ENCODE measurements around the gene ESPNL.
A peak's percentile ranks its signal among the peaks of the same experiment; 100 is the strongest.

Gene ESPNL

GRCh38 chr2:238096311-238097011 is 3.7 kb upstream of the ESPNL start:
- no peak for DNase-seq
- no peak overlapping the region for H3K27ac ChIP-seq
- no peaks in the 10 kb centered on the region for H3K27me3 ChIP-seq (ENCODE audit: insufficient read depth, low read depth, severe bottlenecking)
- no peak overlapping the region for H3K4me3 ChIP-seq (ENCODE audit: low read depth, low read length)
- H3K9me3 ChIP-seq (ENCODE audit: severe bottlenecking), result no peaks in the 10 kb centered on the region
- H3K36me3 ChIP-seq, result no peaks in the 10 kb centered on the region
- TF ChIP-seq, protein P1, sequence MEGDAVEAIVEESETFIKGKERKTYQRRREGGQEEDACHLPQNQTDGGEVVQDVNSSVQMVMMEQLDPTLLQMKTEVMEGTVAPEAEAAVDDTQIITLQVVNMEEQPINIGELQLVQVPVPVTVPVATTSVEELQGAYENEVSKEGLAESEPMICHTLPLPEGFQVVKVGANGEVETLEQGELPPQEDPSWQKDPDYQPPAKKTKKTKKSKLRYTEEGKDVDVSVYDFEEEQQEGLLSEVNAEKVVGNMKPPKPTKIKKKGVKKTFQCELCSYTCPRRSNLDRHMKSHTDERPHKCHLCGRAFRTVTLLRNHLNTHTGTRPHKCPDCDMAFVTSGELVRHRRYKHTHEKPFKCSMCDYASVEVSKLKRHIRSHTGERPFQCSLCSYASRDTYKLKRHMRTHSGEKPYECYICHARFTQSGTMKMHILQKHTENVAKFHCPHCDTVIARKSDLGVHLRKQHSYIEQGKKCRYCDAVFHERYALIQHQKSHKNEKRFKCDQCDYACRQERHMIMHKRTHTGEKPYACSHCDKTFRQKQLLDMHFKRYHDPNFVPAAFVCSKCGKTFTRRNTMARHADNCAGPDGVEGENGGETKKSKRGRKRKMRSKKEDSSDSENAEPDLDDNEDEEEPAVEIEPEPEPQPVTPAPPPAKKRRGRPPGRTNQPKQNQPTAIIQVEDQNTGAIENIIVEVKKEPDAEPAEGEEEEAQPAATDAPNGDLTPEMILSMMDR (IDR thresholded peaks at IDR 0.05; ENCODE audit: low read depth, low read length), result no peak

DNA sequence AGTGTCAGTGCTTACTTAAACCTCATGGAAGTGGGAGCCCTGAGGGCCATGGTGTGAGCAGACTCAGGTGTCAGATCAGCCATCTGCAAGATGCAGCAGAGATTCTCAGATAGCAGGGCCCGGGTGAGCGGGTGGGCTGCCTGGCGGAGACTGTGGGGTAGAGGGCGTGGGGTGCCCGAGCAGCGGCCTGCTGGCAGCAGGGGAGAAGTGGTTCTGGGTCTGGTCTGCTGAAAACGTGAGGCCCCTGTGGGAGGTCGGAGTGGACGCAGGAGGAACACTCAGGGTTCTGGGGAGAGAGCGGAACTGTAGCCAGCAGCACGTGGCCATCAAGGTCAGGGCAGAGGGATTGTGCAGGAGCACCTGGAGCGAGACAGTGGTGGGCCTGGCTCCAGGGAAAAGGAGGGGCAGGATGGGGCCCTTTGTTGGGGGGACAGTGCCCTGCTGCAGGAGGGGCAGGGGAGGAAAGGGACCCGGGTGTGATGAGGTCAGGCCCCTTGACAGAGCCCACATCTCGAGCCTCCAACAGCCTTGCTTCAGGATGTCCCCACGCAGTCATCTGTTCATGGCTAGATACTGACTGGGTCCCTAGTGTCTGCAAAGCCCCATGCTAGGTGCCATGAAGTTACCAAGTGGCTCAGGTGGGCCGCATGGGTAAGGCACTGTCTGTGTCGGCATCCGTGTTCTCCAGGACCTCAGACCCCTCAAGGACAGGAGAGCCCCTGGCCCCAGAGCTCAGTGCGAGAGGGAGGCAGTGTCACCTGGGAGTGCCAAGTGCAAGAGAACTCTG is 2.7 kb upstream of the ESPNL start:
- no peak for DNase-seq
- no peak overlapping the region for H3K27ac ChIP-seq
- TF ChIP-seq, protein P1 (IDR thresholded peaks at IDR 0.05; ENCODE audit: low read depth, low read length), result no peak

GRCh38 chr2:238097988-238098871 is 1.9 kb upstream of the ESPNL start:
- Histone ChIP-seq H3K27me3 (ENCODE audit: insufficient read depth, low read depth, severe bottlenecking) (no peaks in the 10 kb centered on the region), H3K36me3 (no peaks in the 10 kb centered on the region), H3K9me3 (ENCODE audit: severe bottlenecking) (no peaks in the 10 kb centered on the region), H3K4me3 (ENCODE audit: low read depth, low read length) (no peak overlapping the region), H3K27ac (no peak overlapping the region)
- peak; percentile 50 for DNase-seq
- TF ChIP-seq, protein P1 (IDR thresholded peaks at IDR 0.05; ENCODE audit: low read depth, low read length), result no peak

More for the DNA sequence above, 2.7 kb upstream of the ESPNL start:
- no peaks in the 10 kb centered on the region for H3K36me3 ChIP-seq
- H3K9me3 ChIP-seq (ENCODE audit: severe bottlenecking), result no peaks in the 10 kb centered on the region
- H3K4me3 ChIP-seq (ENCODE audit: low read depth, low read length), result no peak overlapping the region
- H3K27me3 ChIP-seq (ENCODE audit: insufficient read depth, low read depth, severe bottlenecking), result no peaks in the 10 kb centered on the region

GRCh38 chr2:238098901-238099713 is 1.0 kb upstream of the ESPNL start:
- Histone ChIP-seq H3K27ac (peak overlapping the region; percentile 54), H3K4me3 (ENCODE audit: low read depth, low read length) (no peak overlapping the region), H3K27me3 (ENCODE audit: insufficient read depth, low read depth, severe bottlenecking) (no peaks in the 10 kb centered on the region), H3K36me3 (no peaks in the 10 kb centered on the region), H3K9me3 (ENCODE audit: severe bottlenecking) (no peaks in the 10 kb centered on the region)
- TF ChIP-seq, protein P1 (IDR thresholded peaks at IDR 0.05; ENCODE audit: low read depth, low read length), result no peak
- no peak for DNase-seq

- DNase-seq, result no peak
- TF ChIP-seq, protein P1 (IDR thresholded peaks at IDR 0.05; ENCODE audit: low read depth, low read length), result no peak
Observed at GRCh38 chr2:238099714-238100048, 459 bp upstream of the ESPNL start.

More at GRCh38 chr2:238099714-238100048, 459 bp upstream of the ESPNL start:
- Histone ChIP-seq H3K9me3 (ENCODE audit: severe bottlenecking) (no peaks in the 10 kb centered on the region), H3K27me3 (ENCODE audit: insufficient read depth, low read depth, severe bottlenecking) (no peaks in the 10 kb centered on the region), H3K4me3 (ENCODE audit: low read depth, low read length) (no peak overlapping the region), H3K36me3 (no peaks in the 10 kb centered on the region), H3K27ac (peak overlapping the region; percentile 54)

All from WERI-Rb-1 (cell line).